NCI-H226 (cell line): ENCODE measurements around the gene CLCN2.

Experiments used
- DNase-seq: peaks from one replicate; pipeline ENCODE4 v3.0.0-alpha.2; 2015

CLCN2 gene

GRCh38 chr3:184380627-184381260, 19.3 kb upstream of the CLCN2 start:
- DNase-seq, result no peak

DNA sequence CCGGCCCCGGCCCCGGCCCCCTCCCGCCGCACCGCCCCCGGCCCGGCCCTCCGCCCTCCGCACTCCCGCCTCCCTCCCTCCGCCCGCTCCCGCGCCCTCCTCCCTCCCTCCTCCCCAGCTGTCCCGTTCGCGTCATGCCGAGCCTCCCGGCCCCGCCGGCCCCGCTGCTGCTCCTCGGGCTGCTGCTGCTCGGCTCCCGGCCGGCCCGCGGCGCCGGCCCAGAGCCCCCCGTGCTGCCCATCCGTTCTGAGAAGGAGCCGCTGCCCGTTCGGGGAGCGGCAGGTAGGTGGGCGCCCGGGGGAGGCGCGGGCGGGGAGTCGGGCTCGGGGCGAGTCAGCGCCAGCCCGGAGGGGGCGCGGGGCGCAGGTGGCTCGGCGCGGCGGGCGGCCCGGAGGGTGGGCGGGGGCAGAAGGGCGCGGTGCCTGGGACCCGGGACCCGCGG, 18.8 kb upstream of the CLCN2 start:
- DNase-seq, result no peak

DNA sequence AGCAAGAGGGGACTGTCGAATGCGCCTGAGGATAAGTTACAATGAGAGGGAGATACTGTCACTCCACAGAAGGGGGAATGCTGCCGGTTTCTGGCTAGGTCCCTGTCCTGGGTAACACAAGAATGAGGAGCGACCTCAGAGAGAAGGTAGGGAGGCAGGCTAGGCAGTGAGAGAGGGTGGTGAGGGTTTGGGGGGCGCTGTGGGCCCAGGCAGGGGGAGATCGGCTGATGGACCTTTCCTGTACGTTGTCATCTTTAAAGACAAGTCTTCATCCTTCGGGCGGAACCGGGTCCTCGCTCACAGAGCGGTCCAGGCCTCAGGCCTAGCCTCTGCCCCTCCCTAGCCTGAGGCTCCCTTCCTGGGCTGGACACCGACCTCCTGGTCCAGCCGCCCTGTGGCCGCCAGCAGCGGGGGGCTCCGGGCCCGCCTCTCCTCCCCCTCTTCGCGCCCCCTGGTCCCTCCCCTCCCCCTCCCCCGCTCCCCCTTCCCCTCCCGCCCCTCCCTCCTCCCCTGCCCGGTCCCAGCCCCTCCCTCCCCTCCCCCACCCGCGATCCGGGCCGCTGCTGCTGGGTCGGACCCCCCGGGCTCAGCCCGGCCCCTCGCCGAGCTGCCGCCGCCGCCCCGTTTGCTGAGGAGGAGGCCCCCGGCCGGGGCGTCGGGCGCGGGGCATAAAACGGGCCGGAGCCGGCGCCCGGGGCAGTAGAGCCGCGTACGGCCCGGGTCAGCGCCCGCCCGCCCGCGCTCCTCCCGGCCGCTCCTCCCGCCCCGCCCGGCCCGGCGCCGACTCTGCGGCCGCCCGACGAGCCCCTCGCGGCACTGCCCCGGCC, 18.2 kb upstream of the CLCN2 start, which contains the start of gene CHRD:
Gene CHRD, plus strand, starts transcription at position 697 of the 827 bp plus-strand sequence. CDS start 265 bp downstream, outside the sequence.
- no peak for DNase-seq

DNA sequence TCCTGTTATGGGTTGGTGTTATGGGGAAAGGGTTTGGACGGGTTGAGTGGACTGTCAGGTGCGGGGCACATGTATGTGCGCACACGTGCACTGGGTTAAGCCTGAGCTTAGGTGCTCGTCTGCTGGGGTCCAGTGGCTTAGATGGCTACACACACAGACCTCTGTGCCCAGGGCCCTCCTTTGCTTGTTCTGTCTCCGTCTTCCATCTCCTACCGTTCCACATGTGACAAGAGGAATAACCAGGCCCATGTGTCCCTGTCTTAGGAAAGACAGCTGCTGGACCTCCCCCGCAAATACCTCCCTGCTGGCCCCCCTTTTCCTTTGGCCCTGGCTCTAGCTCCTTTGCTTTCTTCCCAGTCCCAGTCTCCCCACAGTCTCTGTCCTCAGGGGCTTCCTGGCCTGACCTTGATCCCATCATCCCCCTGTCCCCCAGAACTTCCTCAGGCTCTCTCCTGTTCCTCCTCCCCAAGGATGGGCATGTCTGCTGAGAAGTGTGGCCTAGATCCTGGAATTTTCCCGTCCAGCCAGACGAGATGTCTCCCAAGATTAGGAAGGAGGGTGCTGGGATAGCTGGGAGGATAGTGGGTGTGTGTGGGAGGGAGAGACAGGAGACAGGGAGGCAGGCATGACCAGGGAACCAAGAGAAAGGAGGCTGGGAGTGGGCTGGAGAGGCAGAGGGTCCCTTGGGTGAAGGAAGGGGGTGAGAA, 17.4 kb upstream of the CLCN2 start:
- no peak for DNase-seq

GRCh38 chr3:184377882-184378445, 16.6 kb upstream of the CLCN2 start, which contains the start of gene THPO:
THPO (minus strand) TSS chr3:184378207; CDS start chr3:184376259, 1,948 bp downstream.
- no peak for DNase-seq

GRCh38 chr3:184377374-184377773, 16.0 kb upstream of the CLCN2 start:
- no peak for DNase-seq

DNA sequence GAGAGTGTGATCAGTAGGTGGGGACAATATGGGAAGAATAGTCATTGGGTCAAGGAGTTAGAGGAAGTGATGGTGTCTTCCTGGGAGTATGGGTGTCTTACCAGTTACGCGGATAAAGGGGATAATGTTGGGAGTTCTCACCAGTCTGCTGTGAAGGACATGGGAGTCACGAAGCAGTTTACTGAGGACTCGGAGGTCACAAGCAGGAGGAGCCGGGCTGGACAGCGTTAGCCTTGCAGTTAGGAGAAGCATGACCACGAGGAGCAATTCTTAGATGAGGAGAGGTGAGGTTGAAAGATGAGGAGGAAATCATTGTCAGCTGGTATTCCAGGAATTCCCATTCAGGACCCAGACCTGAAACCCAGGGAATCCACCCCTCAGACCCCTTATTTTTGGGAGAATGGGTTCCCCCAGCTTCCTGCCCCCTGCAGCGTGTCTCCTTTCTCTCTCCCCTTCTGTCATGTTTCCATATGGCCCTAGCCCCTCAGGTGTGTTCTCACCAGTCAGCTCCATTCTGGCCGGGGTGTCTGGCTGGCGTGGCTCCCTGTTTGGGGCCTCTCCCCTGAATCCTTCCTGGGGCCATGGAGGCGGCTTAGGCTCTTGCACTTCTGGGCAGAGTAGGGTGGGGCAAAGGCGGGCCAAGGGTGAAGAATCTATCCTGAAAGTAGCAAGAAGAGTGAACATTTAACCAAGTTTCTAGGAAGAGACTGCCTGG, 14.5 kb upstream of the CLCN2 start:
- DNase-seq, result no peak

DNA sequence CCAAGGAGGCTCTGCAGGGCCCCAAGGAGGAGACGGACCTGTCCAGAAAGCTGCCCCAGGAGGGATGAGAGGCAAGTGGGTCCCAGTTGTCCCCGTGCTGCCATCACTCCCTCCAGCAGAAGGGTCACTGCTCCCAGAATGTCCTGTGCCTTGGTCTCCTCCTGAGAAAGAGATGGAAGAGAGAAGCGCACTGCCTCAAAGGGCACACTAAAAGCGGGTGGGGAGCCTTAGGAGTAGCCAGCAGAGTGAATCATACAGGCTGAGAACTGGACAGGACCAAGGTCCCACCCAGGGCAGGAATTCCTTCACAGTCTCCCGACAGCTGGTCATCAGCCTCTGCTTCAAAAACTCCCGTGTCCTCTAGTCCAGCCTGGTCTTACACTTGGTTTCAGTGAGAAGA, 12.0 kb upstream of the CLCN2 start:
- DNase-seq, result peak; percentile 24

GRCh38 chr3:184372911-184373310, 11.5 kb upstream of the CLCN2 start:
- no peak for DNase-seq

GRCh38 chr3:184372296-184372821, 11.0 kb upstream of the CLCN2 start:
- no peak for DNase-seq

DNA sequence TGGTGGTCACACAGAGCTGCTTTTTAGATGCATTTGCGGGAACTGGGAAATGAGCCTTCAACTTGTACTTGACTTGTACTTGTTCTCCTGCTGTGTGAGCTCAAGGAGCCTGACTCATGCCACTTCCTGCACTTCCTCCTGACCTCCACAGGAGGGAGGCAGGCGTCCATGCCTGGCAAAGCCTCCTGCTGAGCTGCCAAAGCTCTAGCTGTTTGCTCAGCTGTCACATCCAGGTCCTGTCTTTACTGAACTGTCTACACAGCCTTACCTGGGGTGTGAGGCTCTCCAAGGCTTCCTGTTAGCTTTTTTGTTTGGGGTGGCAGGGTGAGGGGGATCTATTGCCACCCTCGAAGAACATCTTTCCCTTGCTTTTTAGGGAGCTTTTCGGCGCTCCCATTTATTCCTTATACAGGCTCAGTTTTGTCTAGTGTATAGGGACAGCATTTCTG, 10.2 kb upstream of the CLCN2 start:
- DNase-seq, result peak; percentile 80

- peak; percentile 65 for DNase-seq
Measured at GRCh38 chr3:184368586-184369183, 7.3 kb upstream of the CLCN2 start.

GRCh38 chr3:184368116-184368515, 6.7 kb upstream of the CLCN2 start:
- DNase-seq, result no peak

GRCh38 chr3:184366619-184367289, 5.3 kb upstream of the CLCN2 start:
- DNase-seq, result no peak

DNA sequence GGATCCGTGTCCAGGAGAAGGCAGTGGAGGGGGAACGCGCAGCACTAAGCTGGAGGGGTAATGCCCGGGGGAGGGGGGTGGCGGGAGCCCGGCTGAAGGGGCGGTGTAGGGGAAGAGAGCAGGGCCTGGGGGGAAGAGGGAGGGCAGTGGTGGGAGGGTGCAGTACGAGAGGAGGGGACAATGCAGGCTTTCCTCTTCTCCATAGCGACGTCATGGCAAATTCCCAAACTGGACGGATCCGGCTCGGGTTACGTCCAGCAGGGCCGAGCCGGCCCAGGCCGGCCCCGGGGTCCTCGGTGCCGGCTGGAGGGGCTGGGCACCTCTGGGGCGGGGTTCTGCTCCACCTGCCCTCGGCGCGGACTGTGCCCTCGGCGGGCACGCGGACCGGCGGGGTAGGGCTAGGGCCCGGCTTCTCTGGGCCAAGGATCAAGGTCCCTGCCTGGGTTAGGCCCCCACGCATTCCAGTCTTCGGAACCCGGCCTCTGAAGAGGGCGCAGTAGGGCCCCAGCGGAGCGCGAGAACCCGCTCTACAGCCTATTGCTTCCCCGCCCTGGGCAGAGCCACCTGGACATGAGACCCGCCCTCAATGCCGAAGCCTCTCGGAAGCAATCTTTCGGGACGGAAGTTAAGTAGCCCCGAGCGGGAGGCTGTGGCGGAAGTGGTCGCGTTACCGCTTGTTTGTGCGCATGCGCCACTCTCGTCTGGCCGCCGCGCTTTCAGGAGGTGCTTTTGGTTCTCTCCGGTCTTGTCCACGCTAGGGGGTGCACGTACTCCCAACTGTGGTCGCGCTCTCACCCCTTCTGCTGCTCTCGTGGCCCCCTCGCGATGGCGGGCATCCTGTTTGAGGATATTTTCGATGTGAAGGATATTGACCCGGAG, 1.5 kb upstream of the CLCN2 start:
- peak; percentile 98 for DNase-seq

- DNase-seq, result peak; percentile 79
Measured at GRCh38 chr3:184361932-184362667, 695 bp upstream of the CLCN2 start.

DNA sequence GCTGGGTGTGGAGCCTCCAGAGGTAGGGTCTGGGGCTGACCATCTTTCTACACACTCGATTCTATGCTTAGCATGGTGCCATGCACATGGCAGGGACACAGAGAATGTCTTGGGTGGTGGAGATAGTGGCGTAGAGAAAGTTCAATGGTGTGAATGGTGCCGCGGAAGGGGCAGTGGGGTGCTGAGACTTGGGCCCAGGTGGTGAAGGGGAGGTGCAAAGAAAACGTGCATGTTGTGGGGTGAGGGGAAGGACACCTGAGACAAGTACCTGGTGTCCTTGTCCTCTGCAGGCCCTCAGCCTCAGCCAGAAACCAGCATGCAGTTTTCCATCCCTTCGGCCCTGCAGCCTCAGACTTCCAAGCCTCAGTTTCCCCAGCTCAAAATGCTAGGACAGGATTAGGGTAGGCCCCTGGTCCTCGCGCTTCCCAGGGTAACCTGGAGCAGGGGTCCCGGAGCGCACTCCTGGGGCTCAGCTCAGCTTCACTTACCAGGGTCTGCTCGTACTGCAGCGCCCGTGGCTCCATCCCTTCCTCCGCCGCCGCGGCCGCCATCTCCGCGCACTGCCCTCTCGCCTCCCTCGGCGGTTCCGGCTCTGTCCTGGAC, 375 bp downstream of the CLCN2 start:
- DNase-seq, result no peak

DNA sequence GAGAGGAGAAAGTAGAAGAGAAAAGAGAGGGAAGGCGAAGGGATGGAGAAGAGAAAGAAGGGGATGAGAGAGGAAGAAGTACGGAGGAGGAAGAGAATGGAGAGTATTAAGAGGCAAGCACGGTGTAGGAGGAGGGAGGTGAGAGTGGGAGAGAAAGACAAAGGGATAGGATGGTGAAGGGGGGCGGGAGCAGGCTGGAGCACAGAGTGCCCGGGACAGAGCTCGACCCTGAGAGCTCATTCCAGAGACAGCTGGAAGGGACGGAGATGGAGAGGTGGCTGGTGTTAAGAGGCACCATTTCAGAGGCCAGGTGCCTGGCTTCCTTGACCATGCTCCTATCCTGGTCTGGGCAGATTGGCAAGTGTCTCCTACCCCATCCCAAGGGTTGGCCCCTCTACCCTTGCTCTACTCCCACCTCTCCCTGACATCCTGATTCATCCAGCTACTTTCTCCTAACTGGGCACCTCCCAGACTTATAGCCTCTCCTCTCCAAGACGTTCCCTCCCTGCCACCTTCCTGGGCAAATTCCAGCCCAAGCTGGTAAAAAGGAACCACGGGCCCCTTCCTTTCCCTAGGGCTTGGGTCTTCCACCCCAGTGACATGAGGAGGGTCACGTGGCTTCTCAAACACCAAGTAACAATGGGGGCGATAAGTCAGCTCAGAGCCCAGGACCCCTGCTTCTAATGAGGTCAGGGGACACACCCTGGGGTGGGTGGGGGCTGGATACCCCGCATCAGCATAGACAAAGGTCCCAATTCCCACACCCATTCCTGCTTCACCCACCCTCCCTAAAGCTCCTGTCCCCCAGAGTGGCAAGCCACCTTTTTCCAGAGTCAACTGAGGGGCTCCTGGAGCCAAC, 1.1 kb downstream of the CLCN2 start:
- no peak for DNase-seq
